ENCODE results near the gene PHACTR1.

Gene PHACTR1

DNA sequence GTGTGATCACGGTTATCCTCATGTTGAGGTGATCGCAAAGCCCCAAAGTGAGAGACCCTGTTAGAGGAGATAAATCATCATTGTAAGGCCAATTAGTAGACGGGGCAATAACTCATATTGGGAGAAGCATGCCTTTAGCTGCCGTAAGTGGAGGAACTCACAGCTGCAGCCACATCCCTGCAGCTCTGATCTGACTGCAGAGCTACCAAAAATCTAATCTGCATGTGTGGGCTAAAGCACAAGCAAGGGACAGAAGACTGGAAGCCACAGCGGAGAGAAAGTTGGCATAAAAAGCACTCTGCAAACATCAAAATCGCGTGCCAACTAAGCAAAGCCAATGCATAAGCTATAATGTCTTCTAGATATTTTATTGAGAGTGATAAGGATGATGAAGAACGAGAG is 532.0 kb downstream of the PHACTR1 start:
- in situ Hi-C loops (cut with MboI; ENCODE audit: low sequenced_read_pairs) = no loop called here

DNA sequence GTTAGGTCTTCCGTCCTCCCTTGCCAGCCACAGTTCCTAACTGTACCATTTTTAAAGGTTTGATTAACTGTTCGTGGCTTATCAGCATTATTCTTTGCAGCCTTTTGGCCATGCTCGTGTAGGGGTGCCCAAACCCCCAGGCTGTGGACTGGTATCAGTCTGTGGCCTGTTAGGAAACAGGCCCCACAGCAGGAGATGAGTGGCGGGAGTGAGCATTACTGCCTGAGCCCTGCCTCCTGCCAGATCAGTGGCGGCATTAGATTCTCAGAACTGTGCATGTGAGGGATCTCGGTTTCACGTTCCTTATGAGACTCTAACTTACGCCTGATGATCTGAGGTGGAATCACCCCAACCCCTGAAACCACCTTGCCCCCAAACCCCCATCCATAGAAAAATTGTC is 532.4 kb downstream of the PHACTR1 start:
- in situ Hi-C loops (cut with MboI; ENCODE audit: low sequenced_read_pairs) = no loop called here

DNA sequence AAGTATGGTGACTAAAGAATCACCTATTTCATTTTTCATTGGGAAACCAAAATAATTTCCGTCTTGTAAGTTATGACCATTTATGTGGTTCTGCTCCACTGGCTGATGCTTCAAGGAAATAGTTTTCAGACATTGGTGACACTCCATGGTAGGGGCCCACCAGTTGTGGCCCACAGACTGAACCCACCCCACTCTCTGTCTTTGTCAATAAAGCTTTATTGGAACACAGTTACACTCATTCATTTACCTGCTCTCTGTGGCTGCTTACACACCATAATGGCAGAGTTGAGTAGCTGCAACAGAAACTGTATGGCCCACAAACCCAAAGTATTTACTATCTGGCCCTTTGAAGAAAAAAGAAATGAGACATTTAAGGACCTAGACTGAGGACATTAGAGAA is 533.2 kb downstream of the PHACTR1 start:
- in situ Hi-C loops (cut with MboI; ENCODE audit: low sequenced_read_pairs) = no loop called here

DNA sequence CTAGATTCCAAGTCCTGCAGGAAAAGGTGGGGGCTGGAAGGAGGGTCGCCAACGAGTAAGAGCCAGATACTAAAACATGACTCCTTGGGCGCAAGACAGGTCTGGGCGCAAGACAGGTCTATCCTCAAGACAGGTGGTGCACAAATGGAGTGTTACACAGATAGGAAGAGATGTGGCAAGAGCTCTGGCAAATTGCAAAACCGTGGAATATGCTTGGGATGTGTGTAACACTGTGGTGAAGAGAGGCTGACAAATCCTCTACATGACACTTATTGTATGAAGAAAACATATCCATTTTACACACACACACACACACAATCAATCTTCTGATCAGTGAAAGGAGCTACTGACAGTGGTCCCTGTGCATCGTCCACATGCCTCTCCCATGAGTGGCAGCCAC is 534.1 kb downstream of the PHACTR1 start:
- in situ Hi-C loops (cut with MboI; ENCODE audit: low sequenced_read_pairs) = no loop called here

DNA sequence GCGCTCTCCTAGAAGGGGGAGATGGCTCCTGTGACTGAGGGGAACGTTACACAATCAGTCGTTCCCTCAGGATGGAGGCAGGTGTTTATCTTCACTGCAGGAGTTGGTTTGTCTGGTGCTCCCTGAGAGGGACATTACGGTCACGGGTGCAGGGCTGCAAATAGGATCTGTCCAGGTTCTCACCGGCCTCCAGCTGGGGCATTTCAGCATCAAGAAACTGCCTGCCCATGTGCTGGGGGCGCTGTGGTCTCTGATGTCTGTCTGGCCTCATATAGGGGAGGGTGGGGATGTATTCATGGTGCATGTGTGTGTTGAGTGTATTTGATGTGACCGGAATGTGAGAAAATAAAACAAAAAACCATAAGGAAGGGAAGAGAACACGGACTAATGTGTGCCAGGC is 534.7 kb downstream of the PHACTR1 start:
- in situ Hi-C loops (cut with MboI; ENCODE audit: low sequenced_read_pairs) = no loop called here

DNA sequence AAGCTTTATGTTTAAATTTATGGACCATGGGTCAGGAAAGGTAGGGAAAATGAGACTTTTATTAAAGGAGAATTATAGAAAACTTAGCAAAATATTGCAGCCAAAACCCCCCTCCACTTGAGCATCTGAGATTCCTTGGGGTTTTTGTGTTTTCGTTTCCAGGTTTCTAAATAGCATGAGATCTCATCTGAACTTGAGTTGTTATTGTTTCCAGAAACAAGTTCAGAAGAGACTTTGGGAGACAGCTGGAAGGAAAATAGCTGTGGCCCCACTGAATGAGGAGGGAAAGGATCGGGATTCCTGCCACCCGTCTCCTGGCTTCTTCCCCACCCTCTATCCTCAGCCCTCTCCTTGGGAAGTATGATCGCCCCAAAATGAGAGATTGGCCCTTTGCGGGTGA is 536.2 kb downstream of the PHACTR1 start:
- in situ Hi-C loops (cut with MboI; ENCODE audit: low sequenced_read_pairs) = no loop called here

DNA sequence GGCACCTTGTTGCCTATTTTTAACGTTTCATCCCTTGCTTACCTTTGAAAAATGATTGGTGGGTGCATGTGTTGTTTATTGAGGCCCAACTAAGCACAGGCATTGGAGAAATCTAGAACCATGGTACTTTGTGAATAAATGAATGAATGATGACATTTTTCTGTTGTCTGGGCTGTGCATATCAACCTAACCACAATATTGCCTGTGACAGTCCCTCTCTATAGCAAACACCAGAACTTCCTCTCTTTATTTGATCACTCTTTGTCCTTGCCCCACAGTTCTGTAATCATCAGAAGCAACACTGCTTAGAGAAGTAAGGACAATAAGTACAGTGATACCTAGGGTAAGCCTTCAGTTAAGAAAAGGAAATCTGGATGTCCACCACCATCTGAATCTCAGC is 536.7 kb downstream of the PHACTR1 start:
- in situ Hi-C loops (cut with MboI; ENCODE audit: low sequenced_read_pairs) = no loop called here

DNA sequence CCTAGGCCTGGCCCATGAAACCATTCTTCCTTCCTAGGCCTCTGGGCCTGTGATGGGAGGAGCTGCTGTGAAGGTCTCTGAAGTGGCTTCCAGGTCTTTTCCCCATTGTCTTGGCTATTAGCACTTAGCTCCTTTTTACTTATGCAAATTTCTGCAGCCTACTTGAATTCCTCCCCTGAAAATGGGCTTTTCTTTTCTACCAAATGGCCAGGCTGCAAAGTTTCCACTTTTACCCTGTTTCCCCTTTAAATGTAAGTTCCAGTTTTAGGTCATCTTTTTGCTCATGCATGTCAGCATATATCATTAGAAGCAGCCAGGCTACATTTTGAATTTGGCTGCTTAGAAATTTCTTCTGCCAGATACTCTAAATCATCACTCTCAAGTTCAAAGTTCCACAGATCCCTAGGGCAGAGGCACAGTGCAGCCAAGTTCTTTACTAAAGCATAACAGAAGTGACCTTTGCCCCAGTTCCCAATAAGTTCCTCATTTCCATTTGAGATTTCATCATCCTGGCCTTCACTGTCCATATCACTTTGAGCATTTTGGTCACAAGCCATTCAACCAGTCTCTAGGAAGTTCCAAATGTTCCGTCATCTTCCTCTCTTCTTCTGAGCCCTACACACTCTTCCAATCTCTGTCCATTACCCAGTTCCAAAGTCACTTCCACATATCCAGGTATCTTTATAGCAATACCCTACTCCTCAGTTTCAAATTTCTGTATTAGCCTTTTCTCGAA is 539.9 kb downstream of the PHACTR1 start:
- in situ Hi-C loops (cut with MboI; ENCODE audit: low sequenced_read_pairs) = no loop called here

DNA sequence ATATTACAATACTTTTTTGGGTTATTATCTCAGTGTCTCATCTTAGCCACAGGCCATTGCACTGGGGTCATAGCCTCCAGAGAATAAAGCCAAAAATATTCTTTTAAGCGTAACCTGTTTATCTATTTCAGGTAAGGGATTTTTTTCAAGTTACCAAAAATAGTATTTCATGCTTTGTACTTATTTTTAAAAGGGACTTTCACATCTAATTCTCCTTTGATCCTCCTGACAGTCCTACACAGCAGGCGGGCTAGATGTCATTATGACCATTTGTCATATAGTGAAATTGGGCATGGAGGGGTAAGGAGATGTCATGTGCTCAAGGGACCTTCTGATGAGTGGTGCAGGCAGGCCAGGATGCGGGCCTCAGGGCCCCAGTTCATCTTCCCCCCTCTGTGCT is 542.8 kb downstream of the PHACTR1 start:
- in situ Hi-C loops (cut with MboI; ENCODE audit: low sequenced_read_pairs) = no loop called here

DNA sequence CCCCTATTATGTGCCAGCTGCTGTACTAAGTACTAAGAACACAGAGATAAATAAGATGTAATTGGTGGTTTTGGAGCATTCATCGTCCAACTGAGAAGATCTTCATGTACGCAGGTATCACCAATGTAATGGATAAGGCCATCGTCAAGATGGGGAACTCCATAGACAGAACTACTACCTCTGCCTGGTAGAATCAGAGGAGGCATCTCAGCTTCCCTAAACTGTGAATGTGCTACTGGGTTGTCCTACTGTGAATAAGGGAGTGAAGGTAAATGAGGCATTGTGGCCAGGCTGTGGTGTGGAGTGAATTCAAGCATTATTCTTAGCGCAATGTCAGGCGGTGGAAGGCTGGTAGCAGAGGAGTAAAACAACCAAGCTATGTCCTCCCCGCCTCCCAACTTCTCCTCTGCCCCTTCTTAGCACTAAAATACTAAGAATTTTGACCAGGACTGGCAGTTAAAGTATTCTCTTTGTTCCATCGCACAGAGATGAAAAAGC is 543.6 kb downstream of the PHACTR1 start:
- in situ Hi-C loops (cut with MboI; ENCODE audit: low sequenced_read_pairs) = no loop called here

DNA sequence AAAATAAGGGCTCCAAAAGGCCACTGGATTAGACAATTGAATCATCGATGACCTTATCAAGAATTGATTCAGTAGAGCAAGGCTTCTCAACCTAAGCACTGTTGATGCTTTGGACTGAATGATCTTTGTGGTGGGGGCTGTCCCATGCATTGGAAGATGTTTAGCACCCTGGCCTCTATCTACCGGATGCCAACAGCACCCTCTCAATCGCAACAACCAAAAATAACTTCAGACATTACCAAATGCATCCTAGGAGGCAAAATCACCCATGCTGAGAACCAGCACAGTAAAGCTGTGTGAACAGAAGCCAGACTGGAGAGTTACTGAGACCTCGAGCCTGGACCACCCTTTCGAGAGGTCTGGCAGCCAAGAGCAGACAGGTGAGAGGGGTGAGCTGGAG is 544.3 kb downstream of the PHACTR1 start:
- in situ Hi-C loops (cut with MboI; ENCODE audit: low sequenced_read_pairs) = no loop called here

DNA sequence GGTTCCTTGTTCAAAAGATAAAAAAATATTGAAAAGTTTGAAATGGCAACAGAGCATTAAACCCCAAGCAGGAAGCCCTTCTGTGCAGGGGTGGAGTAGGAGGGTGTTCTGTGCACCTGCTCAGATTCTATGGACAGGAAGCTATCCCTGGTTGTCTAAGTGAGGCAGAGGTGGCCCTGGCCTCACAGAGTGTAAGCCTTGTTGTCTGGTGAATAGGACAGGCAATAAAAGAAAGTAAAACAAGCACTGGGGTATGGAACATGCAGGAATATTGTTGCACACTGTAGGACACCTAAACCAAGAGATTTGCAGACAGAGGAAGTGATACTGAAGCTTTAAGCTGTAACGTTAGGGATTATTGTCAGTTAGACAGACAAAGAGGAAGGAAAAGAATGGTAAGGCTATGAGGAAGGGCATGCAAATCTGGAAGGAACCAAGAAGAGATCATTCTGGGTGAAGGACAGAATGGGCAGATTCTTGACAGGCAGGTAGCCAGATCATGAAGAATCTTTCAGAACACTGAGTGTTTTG is 545.0 kb downstream of the PHACTR1 start:
- in situ Hi-C loops (cut with MboI; ENCODE audit: low sequenced_read_pairs) = no loop called here

DNA sequence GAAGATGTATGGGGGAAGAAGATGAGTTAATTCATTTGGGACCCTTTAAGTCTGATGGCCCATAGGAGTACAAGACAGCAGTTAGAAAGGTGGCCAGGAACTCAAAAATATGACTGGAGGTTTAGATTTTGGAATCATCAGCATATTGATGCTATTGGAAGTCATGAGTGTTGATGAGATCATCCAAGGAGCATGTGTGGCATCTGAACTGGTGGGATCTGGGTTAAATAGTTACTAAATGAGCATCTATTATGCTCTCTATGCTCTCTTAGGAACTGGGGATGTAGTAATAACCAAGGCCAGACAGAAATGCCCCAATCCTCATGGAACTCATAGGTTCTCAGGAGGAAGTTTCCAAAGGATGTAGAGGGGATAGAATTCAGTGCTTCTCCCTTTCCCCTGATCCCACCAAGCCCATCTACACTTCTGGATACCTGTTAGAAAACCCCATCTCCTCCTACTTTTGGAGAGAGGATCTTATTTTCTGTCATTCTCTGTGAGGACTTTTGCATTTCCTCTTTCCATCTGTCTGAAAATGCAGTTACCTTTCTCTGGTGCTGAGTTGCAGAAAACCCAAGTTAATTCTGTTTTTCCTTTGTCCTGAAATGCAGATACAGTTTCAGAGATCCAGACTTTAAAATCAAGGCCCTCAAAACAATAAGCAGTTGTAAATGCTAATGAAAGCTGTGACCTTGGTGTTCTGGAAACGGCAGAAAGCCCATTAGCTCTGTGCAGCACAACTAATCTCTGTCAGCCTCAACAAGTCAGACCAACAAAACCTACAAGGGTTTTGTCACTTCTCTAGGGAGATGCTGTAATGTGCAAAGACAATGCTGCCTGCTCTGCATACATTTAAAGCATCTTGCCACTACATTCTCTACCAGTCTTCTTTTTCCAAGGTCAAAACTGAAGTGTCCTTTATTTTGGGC is 546.0 kb downstream of the PHACTR1 start:
- in situ Hi-C loops (cut with MboI; ENCODE audit: low sequenced_read_pairs) = no loop called here

DNA sequence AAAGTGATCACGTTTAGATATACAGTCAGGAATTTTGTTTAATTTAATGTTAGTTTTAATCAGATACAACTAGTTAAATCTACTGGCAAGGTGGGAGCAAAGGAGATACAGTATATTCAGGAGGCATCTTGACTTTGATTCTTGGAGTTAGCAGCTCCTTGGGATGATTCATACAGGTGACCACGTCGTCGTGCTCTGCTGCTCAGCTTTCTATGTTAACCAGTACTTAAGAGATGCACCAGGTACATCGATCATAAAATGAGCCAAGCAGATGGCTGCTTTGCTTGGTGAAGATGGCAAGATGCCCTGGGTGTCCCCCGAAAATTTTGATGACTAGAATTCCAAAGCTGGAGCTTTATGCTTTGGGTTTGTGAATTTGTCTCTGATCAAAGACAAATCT is 547.1 kb downstream of the PHACTR1 start:
- in situ Hi-C loops (cut with MboI; ENCODE audit: low sequenced_read_pairs) = no loop called here

DNA sequence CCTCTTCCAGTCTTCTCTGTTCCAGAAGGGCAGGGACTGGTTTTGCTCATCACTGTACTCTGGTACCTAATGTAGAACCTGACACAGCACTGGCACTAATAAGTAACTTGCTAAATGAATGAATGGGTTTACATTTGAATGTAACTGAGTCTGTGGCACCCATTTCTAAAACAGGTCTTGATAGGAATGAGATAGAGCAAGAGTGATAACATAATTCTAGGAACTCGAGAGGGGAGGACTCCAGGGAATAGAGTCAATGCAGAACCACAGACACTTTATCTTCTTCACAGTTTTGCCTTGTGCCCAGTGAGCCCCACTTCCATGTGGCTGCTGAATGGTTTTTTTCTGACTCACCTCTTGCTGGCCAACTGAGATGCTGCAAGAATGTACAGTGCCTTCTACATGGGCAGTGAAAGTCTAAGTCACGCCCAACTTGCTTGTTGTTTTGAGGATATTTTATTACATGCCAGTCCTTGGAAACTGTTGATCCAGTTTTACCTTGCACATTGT is 550.6 kb downstream of the PHACTR1 start:
- in situ Hi-C loops (cut with MboI; ENCODE audit: low sequenced_read_pairs) = no loop called here

DNA sequence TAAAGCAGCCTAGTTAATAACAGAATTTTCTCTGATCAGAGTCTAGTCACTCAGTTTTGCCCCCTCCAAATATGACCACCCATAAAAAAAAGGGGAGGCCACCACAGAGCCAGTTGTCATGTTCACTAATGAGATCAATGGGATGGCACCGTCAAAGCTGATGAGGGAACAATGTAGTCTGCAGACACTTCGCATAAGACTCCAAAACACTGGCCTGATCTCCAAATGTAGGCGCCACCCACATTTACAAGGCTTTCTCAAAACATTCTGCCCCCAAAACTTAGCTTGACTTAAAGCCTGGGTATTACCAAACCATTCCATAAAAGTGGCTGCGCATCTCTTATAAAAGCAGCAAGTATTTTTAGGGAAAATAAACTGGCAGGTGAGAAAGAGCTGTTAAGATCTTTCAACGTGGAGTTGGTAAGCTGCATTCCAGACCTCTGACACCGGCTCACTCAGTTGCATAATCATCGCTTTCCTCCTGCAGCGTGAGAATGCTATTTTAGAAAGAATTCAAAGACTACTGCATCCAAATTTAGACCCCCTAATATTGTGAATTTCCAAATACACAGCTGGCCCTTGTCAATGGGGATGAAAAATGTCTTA is 552.4 kb downstream of the PHACTR1 start:
- in situ Hi-C loops (cut with MboI; ENCODE audit: low sequenced_read_pairs) = no loop called here

DNA sequence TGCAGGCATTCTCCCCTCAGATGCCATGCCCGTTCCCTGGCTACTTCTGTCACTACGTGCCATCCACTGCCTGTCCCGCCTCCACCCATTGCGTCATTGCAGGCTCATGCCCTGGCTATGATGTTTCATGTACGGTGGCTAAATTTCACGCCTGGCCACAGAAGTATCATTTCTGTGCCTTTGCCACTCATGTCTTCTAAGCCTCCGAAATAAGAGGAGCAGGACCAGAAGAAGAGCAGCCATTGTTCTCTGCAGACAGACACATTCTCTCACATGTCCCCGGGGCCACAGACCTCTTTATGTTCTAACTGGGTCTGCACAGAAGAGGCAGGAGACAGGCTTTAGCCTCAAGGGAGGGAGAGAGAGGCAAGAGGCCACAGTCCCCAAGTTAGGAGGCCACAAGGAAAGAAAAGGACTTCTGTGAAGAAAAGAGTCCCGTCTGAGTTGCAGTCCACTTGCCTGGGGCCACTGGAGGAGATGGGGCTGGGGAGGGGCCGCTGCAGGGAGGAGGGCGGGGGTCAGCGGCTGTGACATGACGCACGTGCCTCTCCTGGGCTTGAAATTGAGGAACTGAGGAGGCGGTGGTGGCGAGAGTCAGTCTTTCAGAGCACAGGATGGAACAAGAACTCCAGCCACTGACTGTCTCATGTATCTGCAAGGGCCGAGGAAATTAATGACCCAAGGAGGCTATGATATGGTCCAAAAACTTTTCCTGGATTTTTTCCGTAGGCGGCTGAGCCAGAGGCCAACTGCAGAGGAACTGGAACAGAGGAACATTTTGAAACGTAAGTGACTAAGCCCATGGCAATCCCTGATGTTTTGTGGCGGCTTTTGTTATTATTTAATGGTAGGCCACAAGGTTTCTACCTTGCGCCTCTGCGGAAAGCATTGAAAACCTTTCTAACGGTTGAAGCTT is 555.8 kb downstream of the PHACTR1 start:
- in situ Hi-C loops (cut with MboI; ENCODE audit: low sequenced_read_pairs) = no loop called here

DNA sequence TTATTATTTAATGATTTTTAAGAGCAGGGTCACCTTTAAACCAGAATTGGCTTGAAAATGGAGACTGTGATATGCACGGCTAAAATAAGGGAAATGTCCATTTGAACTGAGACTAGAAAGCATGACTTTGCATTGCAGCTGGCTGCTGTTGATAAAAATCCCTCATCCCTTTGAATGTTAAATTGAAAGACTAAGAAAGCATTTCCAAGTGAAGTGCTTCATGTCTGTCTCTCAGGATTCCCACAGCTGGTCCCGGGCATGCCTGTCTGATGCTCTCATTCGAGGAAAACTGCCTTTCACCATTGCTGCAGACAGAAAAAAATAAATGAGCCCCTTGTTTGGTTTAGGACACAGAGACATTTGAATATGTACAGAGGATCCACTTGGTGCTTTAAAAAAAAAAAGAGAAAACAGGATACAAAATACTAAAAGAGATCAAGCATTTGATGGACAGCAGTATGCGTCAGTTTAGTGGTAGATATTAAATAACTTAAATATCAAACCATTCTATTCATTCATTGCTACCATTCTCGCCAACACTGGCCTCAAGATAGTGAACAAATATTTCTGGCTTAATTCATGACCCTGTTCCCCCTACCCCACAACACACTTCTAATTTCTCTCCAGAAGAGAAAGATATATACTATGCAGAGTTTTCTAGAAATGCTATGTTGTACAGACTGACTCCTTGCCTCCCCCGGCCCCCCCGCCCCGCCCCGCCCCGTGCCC is 556.8 kb downstream of the PHACTR1 start:
- in situ Hi-C loops (cut with MboI; ENCODE audit: low sequenced_read_pairs) = no loop called here

DNA sequence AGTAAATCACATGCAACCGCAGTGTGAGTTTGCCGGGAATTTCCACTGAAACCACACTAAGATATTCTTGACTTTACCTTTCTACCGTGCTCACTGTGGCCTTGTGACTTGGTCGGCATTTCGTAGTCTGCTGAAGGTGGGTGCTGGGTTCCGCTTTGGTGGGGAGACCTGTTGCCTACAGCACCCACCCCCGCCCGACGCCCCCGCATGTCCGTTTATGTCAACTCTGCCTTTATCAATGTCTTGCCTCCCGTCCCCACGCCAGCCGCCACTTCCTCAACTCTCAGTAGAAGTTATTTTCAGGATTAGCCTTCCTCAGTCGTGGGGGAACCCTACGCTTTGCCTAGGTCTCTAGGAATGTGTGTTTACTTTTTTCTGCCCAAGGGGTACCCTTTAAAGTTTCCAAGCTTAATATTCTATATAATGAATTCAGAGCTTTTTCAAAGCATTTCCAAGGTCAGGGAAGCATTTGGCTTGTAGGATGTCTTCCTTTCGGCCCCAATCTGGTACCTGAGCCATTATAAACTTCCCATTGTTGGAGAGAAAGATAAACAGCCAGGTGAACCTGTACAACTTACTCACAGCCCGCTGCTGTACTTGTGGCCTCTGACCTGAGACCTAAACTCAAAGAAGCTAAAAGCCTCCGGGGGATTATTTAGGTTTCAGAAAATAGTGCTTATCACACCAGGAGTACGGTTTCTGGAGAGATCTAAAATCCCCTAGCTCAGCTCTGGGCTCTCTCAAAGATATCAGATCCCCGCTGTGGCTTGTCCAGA is 557.6 kb downstream of the PHACTR1 start:
- in situ Hi-C loops (cut with MboI; ENCODE audit: low sequenced_read_pairs) = no loop called here
